Loucy (cell line): ENCODE results near the gene SLC23A2.
A peak's percentile ranks its signal among the peaks of the same experiment; 100 is the strongest.

Experiments
- H2AFZ ChIP-seq: fragments of 200-600 bp; sonication (generic); 2 replicates; pipeline ENCODE4 v1.6.0; 2016; ENCODE audit warnings: antibody characterized with exemption, mild to moderate bottlenecking, low read length, moderate library complexity
- H3F3A ChIP-seq: fragments of 200-600 bp; 2 replicates; pipeline ENCODE4 v1.6.0; 2016; ENCODE audit warnings: antibody characterized with exemption, low read depth, mild to moderate bottlenecking
- H3K27me3 ChIP-seq: fragments of 200-600 bp; sonication (generic); 2 replicates; pipeline ENCODE4 v1.6.1; 2014; ENCODE audit warnings: low read length, mild to moderate bottlenecking; ENCODE audit not compliant: insufficient read depth, poor library complexity, severe bottlenecking
- H3K36me3 ChIP-seq: fragments of 200-600 bp; sonication (generic); 2 replicates; pipeline ENCODE4 v1.6.1; 2016; ENCODE audit warnings: low read length; ENCODE audit not compliant: insufficient read depth
- H3K4me1 ChIP-seq: fragments of 200-600 bp; sonication (generic); 2 replicates; pipeline ENCODE4 v1.5.1; 2014; ENCODE audit warnings: low read length, mild to moderate bottlenecking; ENCODE audit not compliant: insufficient read depth, poor library complexity, severe bottlenecking
- H3K4me2 ChIP-seq: fragments of 200-600 bp; sonication (generic); 2 replicates; pipeline ENCODE4 v1.6.0; 2014; ENCODE audit warnings: antibody characterized with exemption, low read length, low read depth, mild to moderate bottlenecking; ENCODE audit not compliant: poor library complexity, severe bottlenecking
- H3K4me3 ChIP-seq: fragments of 200-600 bp; sonication (generic); 2 replicates; pipeline ENCODE4 v1.5.1; 2014; ENCODE audit warnings: low read length, mild to moderate bottlenecking, mixed read lengths; ENCODE audit not compliant: poor library complexity, severe bottlenecking
- H3K79me2 ChIP-seq: fragments of 200-600 bp; sonication (generic); 2 replicates; pipeline ENCODE4 v1.6.1; 2014; ENCODE audit warnings: low read length; ENCODE audit not compliant: insufficient read depth
- H3K9ac ChIP-seq: fragments of 200-600 bp; sonication (generic); 2 replicates; pipeline ENCODE4 v1.6.0; 2014; ENCODE audit warnings: mild to moderate bottlenecking, low read depth, low read length, moderate library complexity; ENCODE audit not compliant: poor library complexity, severe bottlenecking
- H3K9me2 ChIP-seq: fragments of 200-600 bp; sonication (generic); replicated peaks from 2 replicates; pipeline ENCODE4 v1.6.1; 2016; ENCODE audit warnings: low read depth, low read length, mixed read lengths
- H3K9me3 ChIP-seq: fragments of 200-600 bp; sonication (generic); 2 replicates; pipeline ENCODE4 v1.6.1; 2014; ENCODE audit warnings: mild to moderate bottlenecking, antibody characterized with exemption, low read length, low read depth; ENCODE audit not compliant: insufficient read depth
- H4K20me1 ChIP-seq: fragments of 200-600 bp; sonication (generic); 2 replicates; pipeline ENCODE4 v1.6.0; 2014; ENCODE audit warnings: antibody characterized with exemption, low read length, mild to moderate bottlenecking; ENCODE audit not compliant: insufficient read depth, poor library complexity, severe bottlenecking
- CTCF ChIP-seq: fragments of 200-600 bp; sonication (generic); conservative IDR thresholded peaks from 2 replicates; pipeline ENCODE4 v1.5.1; 2014; ENCODE audit warnings: mild to moderate bottlenecking, antibody characterized with exemption, low read length
- EZH2phosphoT487 ChIP-seq: fragments of 200-600 bp; IDR thresholded peaks from 2 replicates; pipeline ENCODE4 v1.6.1; 2018; ENCODE audit warnings: antibody characterized with exemption, mild to moderate bottlenecking, moderate library complexity, borderline replicate concordance

SLC23A2 gene

GRCh38 chr20:4885877-4886276, 115.4 kb downstream of the SLC23A2 start:
- TF ChIP-seq EZH2phosphoT487 (no peak), CTCF (no peak)
- H3K9ac ChIP-seq = no peak overlapping the region
- H3K36me3 ChIP-seq = peaks cover 43% of the 10 kb centered on the region; the same call in 1 of the 2 replicates
- peaks cover 5% of the 10 kb centered on the region for H3K4me1 ChIP-seq
- no peaks in the 10 kb centered on the region for H3K79me2 ChIP-seq
- H3K9me2 ChIP-seq = no peaks in the 10 kb centered on the region
- no peaks in the 10 kb centered on the region for H4K20me1 ChIP-seq
- H2AFZ ChIP-seq = no peak overlapping the region
- H3K4me3 ChIP-seq = no peak overlapping the region
- H3K4me2 ChIP-seq = peak overlapping the region; percentile 15
- H3K9me3 ChIP-seq = no peaks in the 10 kb centered on the region
- H3K27me3 ChIP-seq = no peaks in the 10 kb centered on the region
- H3F3A ChIP-seq = no peaks in the 10 kb centered on the region

- Histone ChIP-seq H3K9me2 (no peaks in the 10 kb centered on the region), H3K36me3 (peaks cover 48% of the 10 kb centered on the region; the same call in 1 of the 2 replicates), H4K20me1 (no peaks in the 10 kb centered on the region), H3K27me3 (no peaks in the 10 kb centered on the region), H3K9me3 (no peaks in the 10 kb centered on the region), H3K4me2 (no peak overlapping the region), H3K4me3 (no peak overlapping the region), H3K9ac (no peak overlapping the region), H3K79me2 (no peaks in the 10 kb centered on the region), H3K4me1 (peaks cover 3% of the 10 kb centered on the region), H2AFZ (no peak overlapping the region), H3F3A (no peaks in the 10 kb centered on the region)
- TF ChIP-seq EZH2phosphoT487 = no peak
- TF ChIP-seq CTCF = no peak
Measured at GRCh38 chr20:4883546-4883945, 117.8 kb downstream of the SLC23A2 start.

- H3K36me3 ChIP-seq = peaks cover 43% of the 10 kb centered on the region; the same call in 1 of the 2 replicates
- H4K20me1 ChIP-seq = no peaks in the 10 kb centered on the region
- H3K9ac ChIP-seq = no peak overlapping the region
- no peaks in the 10 kb centered on the region for H3K27me3 ChIP-seq
- H3K4me2 ChIP-seq = no peak overlapping the region
- TF ChIP-seq CTCF (no peak), EZH2phosphoT487 (no peak)
- no peaks in the 10 kb centered on the region for H3K9me3 ChIP-seq
- no peak overlapping the region for H2AFZ ChIP-seq
- H3K9me2 ChIP-seq = no peaks in the 10 kb centered on the region
- no peak overlapping the region for H3K4me3 ChIP-seq
- H3K4me1 ChIP-seq = peaks cover 3% of the 10 kb centered on the region
- no peaks in the 10 kb centered on the region for H3F3A ChIP-seq
- H3K79me2 ChIP-seq = no peaks in the 10 kb centered on the region
Measured at GRCh38 chr20:4883051-4883450, 118.3 kb downstream of the SLC23A2 start.
